GM21367 (cell line): ENCODE measurements around the gene FCHSD2.
"Not testable (repeated sequence)": the region's sequence is repeated elsewhere in the genome, so short reads cannot be mapped to it uniquely, and the experiment has no call there.

Experiments
- ATAC-seq: cut with Tn5 transposase; IDR thresholded peaks from one replicate; pipeline ENCODE4 v1.9.1; 2021; ENCODE audit not compliant: unreplicated experiment

Gene FCHSD2

GRCh38 chr11:72808331-72808798 is 333.8 kb downstream of the FCHSD2 start:
- no peak for ATAC-seq

GRCh38 chr11:72807792-72808191 is 334.3 kb downstream of the FCHSD2 start:
- ATAC-seq, result no peak

GRCh38 chr11:72807021-72807693 is 335.0 kb downstream of the FCHSD2 start:
- no peak for ATAC-seq

GRCh38 chr11:72806378-72806777 is 335.7 kb downstream of the FCHSD2 start:
- ATAC-seq, result not testable (repeated sequence)

GRCh38 chr11:72805216-72805615 is 336.9 kb downstream of the FCHSD2 start:
- no peak for ATAC-seq

- ATAC-seq, result no peak
Observed at GRCh38 chr11:72802822-72803221, 339.3 kb downstream of the FCHSD2 start.

- ATAC-seq, result no peak
Observed at GRCh38 chr11:72799441-72799840, 342.7 kb downstream of the FCHSD2 start.

- ATAC-seq, result no peak
Observed at GRCh38 chr11:72798361-72798760, 343.8 kb downstream of the FCHSD2 start.

GRCh38 chr11:72793425-72794367 is 348.4 kb downstream of the FCHSD2 start, which contains the start of gene STARD10:
TSS of gene STARD10 (minus strand) at chr11:72794047. CDS start at chr11:72781181, 12,866 bp downstream.
- ATAC-seq, result peak; percentile 70

- no peak for ATAC-seq
Observed at GRCh38 chr11:72793076-72793424, 349.1 kb downstream of the FCHSD2 start.

- ATAC-seq, result no peak
Observed at GRCh38 chr11:72792437-72793021, 349.6 kb downstream of the FCHSD2 start.

- ATAC-seq, result not testable (repeated sequence)
Observed at GRCh38 chr11:72791228-72791627, 350.9 kb downstream of the FCHSD2 start.

- ATAC-seq, result no peak
Observed at GRCh38 chr11:72789493-72790131, 352.5 kb downstream of the FCHSD2 start.

GRCh38 chr11:72788241-72788640 is 353.9 kb downstream of the FCHSD2 start:
- no peak for ATAC-seq

- no peak for ATAC-seq
Observed at GRCh38 chr11:72787216-72788104, 354.7 kb downstream of the FCHSD2 start.
